GM23338 (cell line): ENCODE data around the gene LRRN4. TPM values are rescaled to one million over a fixed set of nuclear protein-coding genes. Genes with fewer than 3 reads are reported as not detected.
A peak's percentile ranks its signal among the peaks of the same experiment; 100 is the strongest.

Experiments used
- ATAC-seq: fragments of 200-7000 bp; cut with Tn5 transposase; 3 replicates; pipeline ENCODE4 v1.9.1; 2020
- DNase-seq: peaks from one replicate; pipeline ENCODE4 v3.0.0-alpha.2; 2015; ENCODE audit warnings: low spot score
- H2AFZ ChIP-seq: fragments of 200-600 bp; sonication (generic); 2 replicates; pipeline ENCODE4 v1.8.0; 2016; ENCODE audit warnings: antibody characterized with exemption, mild to moderate bottlenecking, moderate library complexity
- H3F3A ChIP-seq: fragments of 200-600 bp; sonication (generic); replicated peaks from 2 replicates; pipeline ENCODE4 v1.8.0; 2017; ENCODE audit warnings: antibody characterized with exemption, mixed run types, low read depth
- H3K27ac ChIP-seq: fragments of 200-600 bp; sonication (generic); 2 replicates; pipeline ENCODE4 v1.6.1; 2016; ENCODE audit warnings: low read depth
- H3K27me3 ChIP-seq: fragments of 200-600 bp; sonication (generic); 2 replicates; pipeline ENCODE4 v1.8.0; 2016; ENCODE audit warnings: mild to moderate bottlenecking, mixed run types, moderate library complexity; ENCODE audit not compliant: insufficient read depth
- H3K36me3 ChIP-seq: fragments of 200-600 bp; sonication (generic); 2 replicates; pipeline ENCODE4 v1.8.0; 2016; ENCODE audit warnings: mild to moderate bottlenecking; ENCODE audit not compliant: insufficient read depth
- H3K4me1 ChIP-seq: fragments of 200-600 bp; sonication (generic); 2 replicates; pipeline ENCODE4 v1.8.0; 2016; ENCODE audit warnings: mild to moderate bottlenecking, moderate library complexity; ENCODE audit not compliant: insufficient read depth
- H3K4me2 ChIP-seq: fragments of 200-600 bp; sonication (generic); 2 replicates; pipeline ENCODE4 v1.7.1; 2017; ENCODE audit warnings: mixed run types
- H3K4me3 ChIP-seq: fragments of 200-600 bp; sonication (generic); 2 replicates; pipeline ENCODE4 v1.6.1; 2016; ENCODE audit warnings: mixed run types
- H3K79me2 ChIP-seq: fragments of 200-600 bp; sonication (generic); replicated peaks from 2 replicates; pipeline ENCODE4 v1.8.0; 2017; ENCODE audit warnings: mild to moderate bottlenecking; ENCODE audit not compliant: insufficient read depth
- H3K9me2 ChIP-seq: fragments of 200-600 bp; sonication (generic); 2 replicates; pipeline ENCODE4 v1.8.0; 2017; ENCODE audit not compliant: insufficient read depth
- H4K20me1 ChIP-seq: fragments of 200-600 bp; sonication (generic); replicated peaks from 2 replicates; pipeline ENCODE4 v1.8.0; 2017; ENCODE audit warnings: mild to moderate bottlenecking; ENCODE audit not compliant: insufficient read depth
- H3K27ac Mint-ChIP-seq: 2 replicates; pipeline ENCODE4 v1.8.0; 2020; ENCODE audit warnings: inconsistent platforms, mild to moderate bottlenecking, moderate library complexity, mixed read lengths
- H3K27me3 Mint-ChIP-seq: 3 replicates; pipeline ENCODE4 v1.8.0; 2022; ENCODE audit warnings: low read depth, mild to moderate bottlenecking, moderate library complexity, mixed read lengths, inconsistent platforms; ENCODE audit not compliant: insufficient read depth, poor library complexity
- H3K36me3 Mint-ChIP-seq: 3 replicates; pipeline ENCODE4 v1.8.0; 2021; ENCODE audit warnings: low read depth, mild to moderate bottlenecking, inconsistent platforms, moderate library complexity, mixed read lengths
- H3K4me1 Mint-ChIP-seq: 3 replicates; pipeline ENCODE4 v1.8.0; 2020; ENCODE audit warnings: mild to moderate bottlenecking, inconsistent platforms, mixed read lengths
- H3K4me3 Mint-ChIP-seq: 3 replicates; pipeline ENCODE4 v1.8.0; 2021; ENCODE audit warnings: moderate library complexity, mild to moderate bottlenecking, inconsistent platforms, mixed read lengths
- H3K9me3 Mint-ChIP-seq: 3 replicates; pipeline ENCODE4 v1.8.0; 2020; ENCODE audit warnings: moderate library complexity, mild to moderate bottlenecking, inconsistent platforms, mixed read lengths
- CREB1 ChIP-seq: fragments of 250-450 bp; sonication (Bioruptor Pico); IDR thresholded peaks from 2 replicates; pipeline ENCODE4 v1.5.0; 2020; ENCODE audit warnings: low read depth, mild to moderate bottlenecking, moderate library complexity
- EZH2 ChIP-seq: fragments of 200-600 bp; sonication (generic); IDR thresholded peaks from one replicate; pipeline ENCODE4 v1.8.0; 2017; ENCODE audit warnings: antibody characterized with exemption, mild to moderate bottlenecking, low read depth; ENCODE audit not compliant: unreplicated experiment
- EZH2phosphoT487 ChIP-seq: fragments of 200-600 bp; sonication (generic); IDR thresholded peaks from one replicate; pipeline ENCODE4 v1.8.1; 2018; ENCODE audit warnings: antibody characterized with exemption; ENCODE audit not compliant: unreplicated experiment
- JUNB ChIP-seq: IDR thresholded peaks from one replicate; pipeline ENCODE4 v1.6.1; 2016; ENCODE audit warnings: antibody characterized with exemption; ENCODE audit not compliant: unreplicated experiment
- POLR2AphosphoS5 ChIP-seq: IDR thresholded peaks from 2 replicates; pipeline ENCODE4 v1.6.1; 2016; ENCODE audit warnings: antibody characterized with exemption, low read depth
- STAT1 ChIP-seq: IDR thresholded peaks from one replicate; pipeline ENCODE4 v1.6.1; 2016; ENCODE audit warnings: antibody characterized with exemption; ENCODE audit not compliant: unreplicated experiment
- ZNF114 ChIP-seq: fragments of 250-450 bp; sonication (Bioruptor Pico); IDR thresholded peaks from 2 replicates; pipeline ENCODE4 v1.5.0; 2020; ENCODE audit warnings: mild to moderate bottlenecking, moderate library complexity
- polyA plus RNA-seq: library from polyadenylated mRNA; unstranded; fragments of >200 nt; fragmentation: Nextera tagmentation; extraction: Ambion mirVana; gene quantifications from 2 replicates; pipeline ENCODE4 v1.2.1, GENCODE V29; 2016
- total RNA-seq: library from RNA; depleted of rRNA; stranded (reverse); fragments of >200 nt; shearing (Covaris generic); gene quantifications from 2 replicates; pipeline ENCODE4 v1.2.3, GENCODE V29; 2014
- TF ChIP-seq, protein P1 (sequence below), 2 experiments: fragments of 200-600 bp in 1 of 2; sonication (generic) in 1 of 2; conservative IDR thresholded peaks; 2 replicates each; pipeline versions ENCODE4 v1.5.1 to v1.6.1; 2016 to 2017; ENCODE audit warnings: antibody characterized with exemption in 2 of 2, low read depth in 2 of 2, mild to moderate bottlenecking in 2 of 2, moderate library complexity in 1 of 2
- TF ChIP-seq, protein P2 (sequence below): IDR thresholded peaks from 2 replicates; pipeline ENCODE4 v1.6.1; 2016; ENCODE audit warnings: antibody characterized with exemption
- TF ChIP-seq, protein P3 (sequence below): IDR thresholded peaks from one replicate; pipeline ENCODE4 v1.6.1; 2018; ENCODE audit warnings: antibody characterized with exemption; ENCODE audit not compliant: unreplicated experiment

Gene LRRN4
- total and polyA plus RNA-seq, 2 experiments from 2014 or later: 0.21 to 2.2 TPM

DNA sequence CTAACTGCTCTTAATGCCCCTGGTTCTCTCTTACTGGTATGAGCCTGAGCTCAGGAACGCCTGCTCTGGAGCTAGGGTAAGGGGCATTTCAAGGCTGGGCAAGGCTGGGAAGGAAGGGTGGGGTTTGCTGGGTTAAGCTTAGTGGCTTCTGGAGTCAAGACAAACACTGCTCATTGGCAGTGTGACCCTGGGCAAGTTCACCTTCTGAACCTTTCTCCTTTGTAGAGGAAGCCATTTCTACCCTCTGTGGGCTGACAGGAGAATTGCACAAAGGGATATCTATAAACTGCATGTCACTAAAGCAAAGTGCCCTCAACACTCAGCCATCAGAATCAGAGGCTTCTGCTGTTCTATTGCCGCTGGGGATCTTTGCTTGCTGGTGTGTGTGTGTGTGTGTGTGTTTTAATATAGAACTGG, 20.3 kb upstream of the LRRN4 start:
- Histone ChIP-seq H3K27me3 (no peaks in the 10 kb centered on the region), H3K36me3 (peaks cover 10% of the 10 kb centered on the region; the same call in 1 of the 2 replicates), H3K9me2 (no peaks in the 10 kb centered on the region), H4K20me1 (no peaks in the 10 kb centered on the region), H2AFZ (no peak overlapping the region), H3K27ac (no peak overlapping the region), H3K4me3 (no peak overlapping the region), H3K4me1 (no peaks in the 10 kb centered on the region), H3K79me2 (no peaks in the 10 kb centered on the region), H3F3A (no peaks in the 10 kb centered on the region), H3K4me2 (no peak overlapping the region)
- ATAC-seq: peak; percentile 72
- DNase-seq: peak; percentile 41
- TF ChIP-seq JUNB: no peak
- TF ChIP-seq, protein P1, sequence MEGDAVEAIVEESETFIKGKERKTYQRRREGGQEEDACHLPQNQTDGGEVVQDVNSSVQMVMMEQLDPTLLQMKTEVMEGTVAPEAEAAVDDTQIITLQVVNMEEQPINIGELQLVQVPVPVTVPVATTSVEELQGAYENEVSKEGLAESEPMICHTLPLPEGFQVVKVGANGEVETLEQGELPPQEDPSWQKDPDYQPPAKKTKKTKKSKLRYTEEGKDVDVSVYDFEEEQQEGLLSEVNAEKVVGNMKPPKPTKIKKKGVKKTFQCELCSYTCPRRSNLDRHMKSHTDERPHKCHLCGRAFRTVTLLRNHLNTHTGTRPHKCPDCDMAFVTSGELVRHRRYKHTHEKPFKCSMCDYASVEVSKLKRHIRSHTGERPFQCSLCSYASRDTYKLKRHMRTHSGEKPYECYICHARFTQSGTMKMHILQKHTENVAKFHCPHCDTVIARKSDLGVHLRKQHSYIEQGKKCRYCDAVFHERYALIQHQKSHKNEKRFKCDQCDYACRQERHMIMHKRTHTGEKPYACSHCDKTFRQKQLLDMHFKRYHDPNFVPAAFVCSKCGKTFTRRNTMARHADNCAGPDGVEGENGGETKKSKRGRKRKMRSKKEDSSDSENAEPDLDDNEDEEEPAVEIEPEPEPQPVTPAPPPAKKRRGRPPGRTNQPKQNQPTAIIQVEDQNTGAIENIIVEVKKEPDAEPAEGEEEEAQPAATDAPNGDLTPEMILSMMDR (conservative IDR thresholded peaks at IDR 0.05; ENCODE audit: low read depth in 2 of 2): peak in 1 of 2 experiments; percentile 35; a peak in 2 of 4 replicates
- Mint-ChIP-seq H3K27ac (no peak overlapping the region), H3K36me3 (peaks cover 22% of the 10 kb centered on the region; the same call in 2 of the 3 replicates), H3K9me3 (no peaks in the 10 kb centered on the region; the same call in 2 of the 3 replicates), H3K27me3 (peaks cover 2% of the 10 kb centered on the region), H3K4me3 (no peak overlapping the region), H3K4me1 (no peaks in the 10 kb centered on the region; the same call in 2 of the 3 replicates)

DNA sequence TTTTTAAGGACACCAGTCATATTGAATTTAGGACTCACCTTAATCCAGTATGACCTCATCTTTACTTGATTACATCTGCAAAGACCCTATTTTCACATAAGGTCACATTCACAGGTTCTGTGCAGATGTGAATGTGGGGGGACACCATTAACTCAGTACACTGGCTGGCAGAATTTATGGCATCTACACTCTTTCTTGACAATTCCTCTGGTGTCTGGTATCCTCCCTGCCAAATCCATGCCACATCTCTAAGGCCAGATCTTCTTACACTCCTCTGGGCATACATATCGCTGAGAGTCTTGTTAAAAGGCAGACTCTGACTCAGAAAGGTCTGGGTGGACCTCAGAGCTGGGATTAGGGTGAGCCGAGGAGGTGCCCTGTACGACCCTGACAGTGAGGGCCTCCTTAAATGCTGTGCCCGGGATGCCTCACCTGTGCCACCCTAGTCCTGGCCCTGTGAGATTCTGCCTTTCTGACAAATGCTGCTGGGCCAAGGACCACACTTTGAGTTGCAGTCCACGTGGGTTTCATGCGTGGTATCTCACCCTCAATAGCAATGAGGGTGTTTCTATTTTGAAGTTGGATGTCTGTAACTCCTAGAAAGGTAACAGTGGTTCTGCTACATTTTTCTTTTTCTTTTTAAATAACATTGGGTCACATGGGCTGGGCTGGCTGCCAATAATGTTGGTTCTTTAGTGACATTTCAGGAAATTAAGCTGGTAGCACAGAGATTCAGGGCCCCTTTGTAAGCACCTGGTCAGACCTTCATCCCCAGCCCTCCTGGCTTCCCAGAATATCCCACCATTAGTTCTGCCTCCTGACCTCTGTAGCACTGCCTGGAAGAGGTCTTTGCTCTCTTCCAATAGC, 17.2 kb upstream of the LRRN4 start:
- Histone ChIP-seq H3K4me3 (no peak overlapping the region), H3K4me2 (no peak overlapping the region), H3K9me2 (no peaks in the 10 kb centered on the region), H3K27me3 (no peaks in the 10 kb centered on the region), H3K4me1 (no peaks in the 10 kb centered on the region), H4K20me1 (no peaks in the 10 kb centered on the region), H3K36me3 (peaks cover 10% of the 10 kb centered on the region; the same call in 1 of the 2 replicates), H3K79me2 (no peaks in the 10 kb centered on the region), H3K27ac (no peak overlapping the region), H3F3A (no peaks in the 10 kb centered on the region), H2AFZ (no peak overlapping the region)
- no peak overlapping the region for H3K4me3 Mint-ChIP-seq
- no peak overlapping the region for H3K27ac Mint-ChIP-seq
- H3K9me3 Mint-ChIP-seq: no peaks in the 10 kb centered on the region; the same call in 2 of the 3 replicates
- no peak for ATAC-seq
- peaks cover 4% of the 10 kb centered on the region for H3K27me3 Mint-ChIP-seq
- no peak for DNase-seq
- peaks cover 10% of the 10 kb centered on the region; the same call in 1 of the 3 replicates for H3K36me3 Mint-ChIP-seq
- no peaks in the 10 kb centered on the region; the same call in 2 of the 3 replicates for H3K4me1 Mint-ChIP-seq
- TF ChIP-seq, protein P2, sequence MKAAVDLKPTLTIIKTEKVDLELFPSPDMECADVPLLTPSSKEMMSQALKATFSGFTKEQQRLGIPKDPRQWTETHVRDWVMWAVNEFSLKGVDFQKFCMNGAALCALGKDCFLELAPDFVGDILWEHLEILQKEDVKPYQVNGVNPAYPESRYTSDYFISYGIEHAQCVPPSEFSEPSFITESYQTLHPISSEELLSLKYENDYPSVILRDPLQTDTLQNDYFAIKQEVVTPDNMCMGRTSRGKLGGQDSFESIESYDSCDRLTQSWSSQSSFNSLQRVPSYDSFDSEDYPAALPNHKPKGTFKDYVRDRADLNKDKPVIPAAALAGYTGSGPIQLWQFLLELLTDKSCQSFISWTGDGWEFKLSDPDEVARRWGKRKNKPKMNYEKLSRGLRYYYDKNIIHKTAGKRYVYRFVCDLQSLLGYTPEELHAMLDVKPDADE: no peak
- no peak for TF ChIP-seq ZNF114 (CRISPR knock-in tag)
- no peak for TF ChIP-seq JUNB
- TF ChIP-seq, protein P3, sequence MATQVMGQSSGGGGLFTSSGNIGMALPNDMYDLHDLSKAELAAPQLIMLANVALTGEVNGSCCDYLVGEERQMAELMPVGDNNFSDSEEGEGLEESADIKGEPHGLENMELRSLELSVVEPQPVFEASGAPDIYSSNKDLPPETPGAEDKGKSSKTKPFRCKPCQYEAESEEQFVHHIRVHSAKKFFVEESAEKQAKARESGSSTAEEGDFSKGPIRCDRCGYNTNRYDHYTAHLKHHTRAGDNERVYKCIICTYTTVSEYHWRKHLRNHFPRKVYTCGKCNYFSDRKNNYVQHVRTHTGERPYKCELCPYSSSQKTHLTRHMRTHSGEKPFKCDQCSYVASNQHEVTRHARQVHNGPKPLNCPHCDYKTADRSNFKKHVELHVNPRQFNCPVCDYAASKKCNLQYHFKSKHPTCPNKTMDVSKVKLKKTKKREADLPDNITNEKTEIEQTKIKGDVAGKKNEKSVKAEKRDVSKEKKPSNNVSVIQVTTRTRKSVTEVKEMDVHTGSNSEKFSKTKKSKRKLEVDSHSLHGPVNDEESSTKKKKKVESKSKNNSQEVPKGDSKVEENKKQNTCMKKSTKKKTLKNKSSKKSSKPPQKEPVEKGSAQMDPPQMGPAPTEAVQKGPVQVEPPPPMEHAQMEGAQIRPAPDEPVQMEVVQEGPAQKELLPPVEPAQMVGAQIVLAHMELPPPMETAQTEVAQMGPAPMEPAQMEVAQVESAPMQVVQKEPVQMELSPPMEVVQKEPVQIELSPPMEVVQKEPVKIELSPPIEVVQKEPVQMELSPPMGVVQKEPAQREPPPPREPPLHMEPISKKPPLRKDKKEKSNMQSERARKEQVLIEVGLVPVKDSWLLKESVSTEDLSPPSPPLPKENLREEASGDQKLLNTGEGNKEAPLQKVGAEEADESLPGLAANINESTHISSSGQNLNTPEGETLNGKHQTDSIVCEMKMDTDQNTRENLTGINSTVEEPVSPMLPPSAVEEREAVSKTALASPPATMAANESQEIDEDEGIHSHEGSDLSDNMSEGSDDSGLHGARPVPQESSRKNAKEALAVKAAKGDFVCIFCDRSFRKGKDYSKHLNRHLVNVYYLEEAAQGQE: no peak
- no peak for TF ChIP-seq EZH2
- no peak for TF ChIP-seq EZH2phosphoT487
- no peak for TF ChIP-seq STAT1
- TF ChIP-seq, protein P1 (conservative IDR thresholded peaks at IDR 0.05; ENCODE audit: low read depth in 2 of 2): no peak
- no peak for TF ChIP-seq CREB1 (CRISPR knock-in tag)
- no peak for TF ChIP-seq POLR2AphosphoS5
